Stimulated activated naive B cell treated with anti-CD40 and anti-IgM and Interleukin-4, amounts not matched to agents 10 μg/mL and 1 μg/mL and 100 μg/mL, for 72 hours (primary cell): Measurements from ENCODE around the gene MICOS13.

Experiments
- ATAC-seq, 2 donors: fragments of 150-1000 bp; cut with Tn5 transposase; replicated peaks; 2 replicates each; pipeline ENCODE4 v1.10.0; 2021; ENCODE audit warnings: moderate library complexity in 1 of 2
- DNase-seq: peaks from one replicate; pipeline ENCODE4 v3.0.0; 2021
- H3K27ac Mint-ChIP-seq: one replicate; pipeline ENCODE4 v1.8.0; 2022; ENCODE audit warnings: mild to moderate bottlenecking, mixed read lengths
- H3K27me3 Mint-ChIP-seq, 2 donors: one replicate each; pipeline ENCODE4 v1.8.0; 2022; ENCODE audit warnings: mixed read lengths in 2 of 2
- H3K36me3 Mint-ChIP-seq, 2 donors: one replicate each; pipeline ENCODE4 v1.8.0; 2022; ENCODE audit warnings: mixed read lengths in 2 of 2, mild to moderate bottlenecking in 1 of 2
- H3K4me1 Mint-ChIP-seq, 2 donors: one replicate each; pipeline ENCODE4 v1.8.0; 2022; ENCODE audit warnings: mixed read lengths in 2 of 2, mild to moderate bottlenecking in 1 of 2
- H3K4me3 Mint-ChIP-seq, 2 donors: one replicate each; pipeline ENCODE4 v1.8.0; 2022; ENCODE audit warnings: mild to moderate bottlenecking in 2 of 2, mixed read lengths in 2 of 2, moderate library complexity in 1 of 2
- H3K9me3 Mint-ChIP-seq, 2 donors: one replicate each; pipeline ENCODE4 v1.8.0; 2022; ENCODE audit warnings: mixed read lengths in 2 of 2, mild to moderate bottlenecking in 1 of 2

The MICOS13 gene

GRCh38 chr19:5676105-5676771 is 4.1 kb downstream of the MICOS13 start:
- no peaks in the 10 kb centered on the region for H3K27me3 Mint-ChIP-seq
- peaks cover 24 to 48% of the 10 kb centered on the region in 2 donors for H3K36me3 Mint-ChIP-seq
- H3K27ac Mint-ChIP-seq: peak overlapping the region; percentile 80
- DNase-seq (no peak), ATAC-seq (no peak)
- H3K4me1 Mint-ChIP-seq: peaks cover 9 to 21% of the 10 kb centered on the region in 2 donors
- H3K4me3 Mint-ChIP-seq: no peak overlapping the region
- H3K9me3 Mint-ChIP-seq: peaks cover 0 to 2% of the 10 kb centered on the region in 2 donors

- Mint-ChIP-seq H3K36me3 (peaks cover 31 to 54% of the 10 kb centered on the region in 2 donors), H3K27ac (peak overlapping the region; percentile 90), H3K4me1 (peaks cover 8 to 19% of the 10 kb centered on the region in 2 donors), H3K4me3 (no peak overlapping the region), H3K9me3 (peaks cover 0 to 2% of the 10 kb centered on the region in 2 donors), H3K27me3 (no peaks in the 10 kb centered on the region)
- no peak for DNase-seq
- no peak for ATAC-seq
Observed at GRCh38 chr19:5674714-5675113, 5.6 kb downstream of the MICOS13 start.

- H3K9me3 Mint-ChIP-seq: peaks cover 0 to 2% of the 10 kb centered on the region in 2 donors
- H3K4me1 Mint-ChIP-seq: peaks cover 4 to 11% of the 10 kb centered on the region in 2 donors
- H3K27ac Mint-ChIP-seq: no peak overlapping the region
Observed at GRCh38 chr19:5673752-5674151, 6.6 kb downstream of the MICOS13 start.

GRCh38 chr19:5672708-5673459 is 7.4 kb downstream of the MICOS13 start:
- DNase-seq: no peak
- peaks cover 4 to 11% of the 10 kb centered on the region in 2 donors for H3K4me1 Mint-ChIP-seq
- peaks cover 38 to 61% of the 10 kb centered on the region in 2 donors for H3K36me3 Mint-ChIP-seq
- no peaks in the 10 kb centered on the region for H3K27me3 Mint-ChIP-seq
- peak overlapping the region; percentile 54 for H3K27ac Mint-ChIP-seq
- H3K9me3 Mint-ChIP-seq: peaks cover 0 to 2% of the 10 kb centered on the region in 2 donors
- no peak overlapping the region for H3K4me3 Mint-ChIP-seq
- ATAC-seq: no peak

More at GRCh38 chr19:5673752-5674151, 6.6 kb downstream of the MICOS13 start:
- DNase-seq (no peak), ATAC-seq (no peak)
- no peaks in the 10 kb centered on the region for H3K27me3 Mint-ChIP-seq
- H3K36me3 Mint-ChIP-seq: peaks cover 36 to 60% of the 10 kb centered on the region in 2 donors
- no peak overlapping the region for H3K4me3 Mint-ChIP-seq

GRCh38 chr19:5671600-5671999 is 8.7 kb downstream of the MICOS13 start:
- no peak for DNase-seq
- Mint-ChIP-seq H3K4me3 (no peak overlapping the region), H3K27ac (peak overlapping the region; percentile 57), H3K27me3 (no peaks in the 10 kb centered on the region), H3K4me1 (peaks cover 4 to 10% of the 10 kb centered on the region in 2 donors), H3K9me3 (peaks cover 0 to 2% of the 10 kb centered on the region in 2 donors), H3K36me3 (peaks cover 45 to 65% of the 10 kb centered on the region in 2 donors)
- ATAC-seq: no peak

- no peak for ATAC-seq
- peaks cover 51 to 76% of the 10 kb centered on the region in 2 donors for H3K36me3 Mint-ChIP-seq
Observed at GRCh38 chr19:5669212-5669611, 11.1 kb downstream of the MICOS13 start.

GRCh38 chr19:5667751-5668271 is 12.5 kb downstream of the MICOS13 start:
- DNase-seq (no peak), ATAC-seq (no peak)
- H3K4me1 Mint-ChIP-seq: peaks cover 4 to 9% of the 10 kb centered on the region in 2 donors
- no peaks in the 10 kb centered on the region for H3K9me3 Mint-ChIP-seq
- no peak overlapping the region for H3K4me3 Mint-ChIP-seq
- peaks cover 41 to 68% of the 10 kb centered on the region in 2 donors for H3K36me3 Mint-ChIP-seq
- H3K27me3 Mint-ChIP-seq: no peaks in the 10 kb centered on the region
- H3K27ac Mint-ChIP-seq: peak overlapping the region; percentile 52

More at GRCh38 chr19:5669212-5669611, 11.1 kb downstream of the MICOS13 start:
- Mint-ChIP-seq H3K27ac (peak overlapping the region; percentile 67), H3K9me3 (peaks cover 0 to 2% of the 10 kb centered on the region in 2 donors), H3K27me3 (no peaks in the 10 kb centered on the region), H3K4me1 (peaks cover 6 to 9% of the 10 kb centered on the region in 2 donors), H3K4me3 (no peak overlapping the region)
- no peak for DNase-seq

- ATAC-seq (no peak), DNase-seq (no peak)
- Mint-ChIP-seq H3K9me3 (no peaks in the 10 kb centered on the region), H3K27me3 (no peaks in the 10 kb centered on the region), H3K4me3 (no peak overlapping the region), H3K4me1 (peaks cover 0 to 6% of the 10 kb centered on the region in 2 donors), H3K36me3 (peaks cover 37 to 65% of the 10 kb centered on the region in 2 donors), H3K27ac (peak overlapping the region; percentile 65)
Observed at GRCh38 chr19:5666921-5667610, 13.2 kb downstream of the MICOS13 start.

- no peaks in the 10 kb centered on the region for H3K27me3 Mint-ChIP-seq
- H3K4me3 Mint-ChIP-seq: no peak overlapping the region
- peak; percentile 64 to 75 for ATAC-seq
- H3K4me1 Mint-ChIP-seq: peaks cover 0 to 6% of the 10 kb centered on the region in 2 donors
- H3K36me3 Mint-ChIP-seq: peaks cover 45 to 61% of the 10 kb centered on the region in 2 donors
- DNase-seq: no peak
- H3K9me3 Mint-ChIP-seq: no peaks in the 10 kb centered on the region
- H3K27ac Mint-ChIP-seq: peak overlapping the region; percentile 86
Observed at GRCh38 chr19:5665781-5666513, 14.4 kb downstream of the MICOS13 start.

GRCh38 chr19:5664515-5664914 is 15.8 kb downstream of the MICOS13 start:
- H3K27me3 Mint-ChIP-seq: no peaks in the 10 kb centered on the region
- no peak for DNase-seq
- H3K27ac Mint-ChIP-seq: no peak overlapping the region
- H3K4me3 Mint-ChIP-seq: no peak overlapping the region
- ATAC-seq: no peak
- H3K4me1 Mint-ChIP-seq: peaks cover 0 to 6% of the 10 kb centered on the region in 2 donors
- H3K9me3 Mint-ChIP-seq: no peaks in the 10 kb centered on the region
- peaks cover 40 to 58% of the 10 kb centered on the region in 2 donors for H3K36me3 Mint-ChIP-seq

GRCh38 chr19:5663904-5664303 is 16.4 kb downstream of the MICOS13 start:
- H3K27ac Mint-ChIP-seq: no peak overlapping the region
- no peaks in the 10 kb centered on the region for H3K27me3 Mint-ChIP-seq
- no peak for ATAC-seq
- DNase-seq: no peak
- no peaks in the 10 kb centered on the region for H3K9me3 Mint-ChIP-seq
- peaks cover 0 to 6% of the 10 kb centered on the region in 2 donors for H3K4me1 Mint-ChIP-seq
- H3K36me3 Mint-ChIP-seq: peaks cover 35 to 52% of the 10 kb centered on the region in 2 donors
- no peak overlapping the region for H3K4me3 Mint-ChIP-seq

GRCh38 chr19:5661483-5661882 is 18.8 kb downstream of the MICOS13 start:
- Mint-ChIP-seq H3K36me3 (peaks cover 32 to 47% of the 10 kb centered on the region in 2 donors), H3K27ac (peak overlapping the region; percentile 65), H3K9me3 (no peaks in the 10 kb centered on the region), H3K27me3 (no peaks in the 10 kb centered on the region), H3K4me3 (no peak overlapping the region), H3K4me1 (peaks cover 0 to 6% of the 10 kb centered on the region in 2 donors)
- ATAC-seq (no peak), DNase-seq (no peak)

GRCh38 chr19:5655412-5655811 is 24.9 kb downstream of the MICOS13 start:
- DNase-seq: no peak
- ATAC-seq: no peak
- H3K9me3 Mint-ChIP-seq: no peaks in the 10 kb centered on the region
- H3K4me1 Mint-ChIP-seq: no peaks in the 10 kb centered on the region
- H3K27me3 Mint-ChIP-seq: no peaks in the 10 kb centered on the region
- peak overlapping the region; percentile 20 for H3K27ac Mint-ChIP-seq
- H3K4me3 Mint-ChIP-seq: no peak overlapping the region
- peaks cover 54 to 55% of the 10 kb centered on the region in 2 donors for H3K36me3 Mint-ChIP-seq
